Measurements from ENCODE around the gene EEF1AKMT3. TPM values are rescaled to one million over a fixed set of nuclear protein-coding genes. Genes with fewer than 3 reads are reported as not detected.

EEF1AKMT3 gene
- 10 to 100 TPM; 10.3 to 14.6 (median 11.4) TPM for total RNA-seq

DNA sequence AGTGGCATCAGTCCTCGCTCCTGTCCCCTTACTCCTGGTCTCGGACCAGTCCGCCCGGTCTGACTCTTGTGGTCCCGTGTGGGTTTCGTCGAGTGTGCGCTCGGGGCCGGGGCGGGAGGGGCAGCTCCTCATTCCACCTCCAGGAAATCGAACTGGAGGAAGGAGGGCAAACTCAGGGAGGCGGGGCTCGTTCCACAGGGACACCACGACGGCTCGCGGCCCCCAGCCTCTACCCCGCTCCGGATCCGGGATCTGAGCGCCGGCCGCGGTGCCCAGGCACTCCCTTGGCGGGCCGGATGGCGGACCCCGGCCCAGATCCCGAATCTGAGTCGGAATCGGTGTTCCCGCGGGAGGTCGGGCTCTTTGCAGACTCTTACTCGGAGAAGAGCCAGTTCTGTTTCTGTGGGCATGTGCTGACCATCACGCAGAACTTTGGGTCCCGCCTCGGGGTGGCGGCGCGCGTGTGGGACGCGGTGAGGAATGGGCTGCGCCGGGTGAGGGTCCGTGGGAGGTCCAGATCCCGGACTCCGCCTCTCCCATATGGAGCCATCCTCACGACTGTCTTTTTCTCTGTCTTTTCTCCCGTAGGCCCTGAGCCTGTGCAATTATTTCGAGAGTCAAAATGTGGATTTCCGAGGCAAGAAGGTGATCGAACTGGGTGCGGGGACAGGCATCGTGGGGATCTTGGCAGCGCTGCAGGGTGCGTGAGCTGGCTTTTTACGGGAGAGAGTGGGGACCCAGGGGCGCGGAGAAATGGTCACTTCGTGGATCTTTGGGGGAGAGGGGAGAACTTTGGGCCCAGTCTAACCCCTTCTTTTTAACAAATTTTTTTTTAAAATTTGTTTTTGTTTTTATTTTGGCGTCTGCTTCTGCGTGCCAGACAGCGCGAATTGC is at the start of gene EEF1AKMT3:
Gene EEF1AKMT3 (plus strand): TSS at position 186 of the 894 bp plus-strand sequence. CDS start 111 bp downstream, at position 297.
- no peak for TF ChIP-seq CTCF (IDR thresholded peaks at IDR 0.05; ENCODE audit: low read depth)

DNA sequence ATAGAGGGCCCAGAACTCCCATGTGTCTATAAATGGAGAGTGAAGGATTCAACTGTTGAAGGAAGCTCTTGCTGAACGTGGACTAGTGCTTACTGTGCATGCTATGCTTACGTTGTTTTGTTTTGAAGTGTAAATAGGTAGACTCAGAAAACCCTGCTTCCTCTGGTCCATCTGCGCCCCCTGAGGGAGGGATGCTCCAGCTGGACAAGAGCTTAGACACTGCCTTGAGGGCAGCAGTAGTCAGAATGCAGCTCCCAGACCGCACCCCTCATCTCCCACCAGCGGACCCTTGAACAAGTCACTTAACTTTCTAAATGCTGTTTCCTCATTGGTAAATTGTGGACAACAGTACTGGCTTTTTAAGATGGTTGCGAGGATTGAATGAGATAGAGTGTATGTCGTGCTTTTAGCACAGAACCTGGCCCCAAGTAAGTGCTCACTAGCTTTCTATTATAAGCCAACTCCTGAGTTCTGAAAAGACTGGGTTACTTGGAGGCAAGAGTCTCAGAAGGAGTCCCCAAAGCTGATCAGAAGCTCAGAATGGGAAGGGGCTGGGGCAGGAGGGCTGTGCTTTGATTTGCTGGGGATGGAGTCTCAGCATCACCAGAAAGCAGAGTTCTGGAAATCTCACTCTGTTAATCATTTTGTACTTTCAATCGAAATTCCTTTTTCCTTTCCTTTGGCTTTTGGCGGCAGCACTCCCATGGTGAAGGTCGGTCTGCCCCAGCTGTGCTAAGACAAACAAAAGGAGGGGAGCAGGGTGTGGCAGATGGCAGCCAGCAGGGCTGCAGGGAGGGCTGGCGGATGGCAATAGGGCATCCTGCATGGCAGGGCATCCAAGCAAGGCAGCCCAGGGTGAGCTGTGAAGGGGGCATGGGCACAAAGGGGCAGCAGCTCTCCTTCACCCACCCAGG is 49.4 kb upstream of the EEF1AKMT3 start:
- TF ChIP-seq CTCF (IDR thresholded peaks at IDR 0.05; ENCODE audit: low read depth) = no peak

- no peak for TF ChIP-seq CTCF (IDR thresholded peaks at IDR 0.05; ENCODE audit: low read depth)
These were observed 48.8 kb upstream of the EEF1AKMT3 start for GRCh38 chr12:57723630-57723962.

- no peak for TF ChIP-seq CTCF (IDR thresholded peaks at IDR 0.05; ENCODE audit: low read depth)
These were observed 48.1 kb upstream of the EEF1AKMT3 start for GRCh38 chr12:57724003-57724935.

GRCh38 chr12:57724936-57725740 is 47.3 kb upstream of the EEF1AKMT3 start:
- no peak for TF ChIP-seq CTCF (IDR thresholded peaks at IDR 0.05; ENCODE audit: low read depth)

DNA sequence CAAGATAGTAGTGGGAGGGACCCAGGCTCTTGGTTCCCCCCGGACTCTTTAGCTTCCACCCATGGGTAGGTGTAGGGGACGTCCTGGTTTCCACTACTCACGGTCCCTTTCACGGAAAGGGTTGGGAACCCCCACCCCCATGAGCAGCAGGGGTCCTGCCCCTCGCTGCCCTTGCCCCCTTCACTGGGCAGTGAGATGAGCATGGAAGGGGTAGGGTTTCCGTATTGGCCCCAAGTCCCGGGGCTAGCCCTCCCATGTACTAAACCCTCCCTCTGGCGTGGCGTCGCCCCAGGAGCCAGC is 46.6 kb upstream of the EEF1AKMT3 start:
- no peak for TF ChIP-seq CTCF (IDR thresholded peaks at IDR 0.05; ENCODE audit: low read depth)
